HG02678 (cell line): ENCODE data around the gene CLP1.
"Not testable (repeated sequence)": the region's sequence is repeated elsewhere in the genome, so short reads cannot be mapped to it uniquely, and the experiment has no call there.

Experiments used
- ATAC-seq: cut with Tn5 transposase; IDR thresholded peaks from one replicate; pipeline ENCODE4 v1.9.1; 2021; ENCODE audit warnings: mild to moderate bottlenecking, moderate library complexity; ENCODE audit not compliant: unreplicated experiment

CLP1 gene

GRCh38 chr11:57659669-57660068 is 2.1 kb downstream of the CLP1 start:
- ATAC-seq, result no peak

- ATAC-seq, result no peak
Observed at GRCh38 chr11:57662893-57663292, 5.3 kb downstream of the CLP1 start.

- ATAC-seq, result no peak
Observed at GRCh38 chr11:57663975-57664374, 6.4 kb downstream of the CLP1 start.

GRCh38 chr11:57667117-57667735 is 9.7 kb downstream of the CLP1 start:
- peak; percentile 68 for ATAC-seq

GRCh38 chr11:57667736-57668433 is 10.3 kb downstream of the CLP1 start, which contains the start of gene ZDHHC5:
Gene ZDHHC5, plus strand, starts transcription at chr11:57668114. Its CDS starts 4,977 bp downstream, at chr11:57673091.
- peak; percentile 81 for ATAC-seq

- ATAC-seq, result peak; percentile 15
Observed at GRCh38 chr11:57668434-57668782, 10.8 kb downstream of the CLP1 start.

- ATAC-seq, result no peak
Observed at GRCh38 chr11:57674251-57674650, 16.7 kb downstream of the CLP1 start.

- ATAC-seq, result no peak
Observed at GRCh38 chr11:57675176-57675941, 17.8 kb downstream of the CLP1 start.

GRCh38 chr11:57679396-57679795 is 21.8 kb downstream of the CLP1 start:
- no peak for ATAC-seq

GRCh38 chr11:57680552-57680874 is 23.0 kb downstream of the CLP1 start:
- peak; percentile 18 for ATAC-seq

- no peak for ATAC-seq
Observed at GRCh38 chr11:57681168-57681567, 23.6 kb downstream of the CLP1 start.

- ATAC-seq, result not testable (repeated sequence)
Observed at GRCh38 chr11:57690474-57690873, 32.9 kb downstream of the CLP1 start.

- ATAC-seq, result no peak
Observed at GRCh38 chr11:57698843-57699365, 41.3 kb downstream of the CLP1 start.

- no peak for ATAC-seq
Observed at GRCh38 chr11:57699813-57700212, 42.3 kb downstream of the CLP1 start.

GRCh38 chr11:57700425-57700824 is 42.9 kb downstream of the CLP1 start:
- ATAC-seq, result no peak

GRCh38 chr11:57703341-57703740 is 45.8 kb downstream of the CLP1 start:
- no peak for ATAC-seq

- ATAC-seq, result no peak
Observed at GRCh38 chr11:57704932-57705331, 47.4 kb downstream of the CLP1 start.

- not testable (repeated sequence) for ATAC-seq
Observed at GRCh38 chr11:57705432-57705831, 47.9 kb downstream of the CLP1 start.

GRCh38 chr11:57709802-57710367 is 52.3 kb downstream of the CLP1 start:
- ATAC-seq, result no peak
